Measurements from ENCODE around the gene E2F1.

E2F1 gene

DNA sequence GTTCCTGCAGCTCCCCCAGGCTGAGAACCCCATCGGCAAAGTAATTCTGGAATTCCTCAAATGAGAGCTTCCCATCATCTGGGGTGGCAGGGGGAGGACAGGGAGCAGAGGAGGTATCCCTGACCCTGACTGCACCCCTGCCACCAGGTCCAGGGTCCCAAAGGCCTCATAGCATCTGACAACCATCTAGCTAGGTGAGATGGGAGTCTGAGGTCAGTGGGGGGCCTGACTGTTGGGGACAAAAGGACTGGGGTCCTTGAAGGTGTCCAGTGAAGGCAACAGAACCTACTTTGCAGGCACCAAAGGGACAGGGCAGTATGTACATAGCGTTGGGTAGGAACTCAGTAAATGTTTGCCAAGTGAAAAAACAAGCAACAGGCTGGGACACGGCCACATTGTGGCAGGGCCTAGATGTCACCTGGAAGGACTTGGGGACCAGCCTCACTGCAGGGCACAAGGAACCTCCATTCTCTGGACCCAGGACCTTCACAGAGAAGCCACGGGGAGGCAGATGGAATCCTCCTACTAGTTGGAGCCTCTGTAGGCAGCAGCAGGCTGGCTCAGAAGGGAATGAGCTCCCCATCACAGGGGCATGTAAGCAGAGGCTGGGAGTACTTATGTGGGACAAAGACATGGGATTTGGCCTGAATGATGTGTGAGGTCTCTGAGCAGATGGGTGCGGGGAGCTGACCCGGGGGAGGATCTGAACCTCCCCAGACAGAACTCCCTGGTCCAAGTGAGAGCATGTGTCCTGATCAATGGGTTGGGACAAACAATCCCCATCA, 15.3 kb downstream of the E2F1 start:
- DNase-seq = no peak

DNA sequence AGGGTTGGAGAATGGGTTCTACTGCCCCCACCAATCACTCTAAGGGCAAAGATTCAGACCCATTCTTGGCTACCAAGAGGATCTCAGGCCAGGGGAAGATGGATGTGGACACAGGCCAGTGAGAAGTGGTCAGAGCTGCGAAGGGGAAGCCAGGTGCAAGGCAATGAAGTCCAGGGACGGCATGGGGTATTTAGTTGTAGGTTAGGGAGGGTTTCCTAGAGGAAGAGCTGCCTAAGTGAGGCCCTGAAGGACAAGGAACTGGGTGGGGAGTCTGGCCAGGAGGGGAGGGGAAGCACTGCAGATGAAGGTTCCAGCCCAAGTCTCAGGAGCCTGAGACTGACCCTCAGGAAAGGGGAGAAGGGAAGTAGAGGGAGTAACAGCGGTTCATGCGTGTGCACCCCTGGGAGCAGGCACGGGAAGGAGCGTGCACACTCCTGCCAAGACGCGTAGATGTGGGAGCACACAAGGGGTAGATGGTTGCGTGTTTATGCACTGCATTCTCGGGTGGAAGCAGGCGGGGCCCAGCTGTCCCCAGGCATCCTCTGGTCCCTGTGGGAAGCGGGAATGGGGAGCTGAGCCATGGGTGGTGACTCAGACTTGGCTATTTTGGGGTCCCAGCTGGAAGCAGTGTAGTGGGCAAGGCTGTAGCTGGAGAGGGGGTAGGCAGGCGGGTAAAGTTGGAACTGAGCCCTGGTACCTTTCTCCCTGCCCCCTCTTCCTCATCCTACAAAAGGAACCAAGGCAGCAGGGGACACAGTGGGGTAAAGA, 16.1 kb downstream of the E2F1 start:
- no peak for DNase-seq

DNA sequence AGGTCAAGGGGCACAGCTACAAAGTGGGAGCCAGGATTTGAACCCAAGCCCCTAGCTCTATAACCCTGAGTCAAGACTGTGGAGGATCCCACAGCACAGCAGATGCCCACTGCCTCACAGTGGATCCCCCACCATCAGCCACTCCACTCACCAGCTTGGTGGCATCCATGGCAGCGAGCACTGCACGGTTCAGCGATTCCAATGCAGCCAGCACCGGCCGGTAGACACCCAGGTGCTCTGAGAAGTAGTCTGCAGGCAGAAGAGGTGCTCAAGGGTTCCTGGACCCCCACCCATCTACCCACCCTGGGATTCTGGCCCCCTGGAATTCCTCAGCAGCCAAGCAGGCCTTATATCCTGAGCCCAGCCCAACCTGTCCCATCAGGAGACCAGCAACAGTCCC, 17.0 kb downstream of the E2F1 start:
- no peak for DNase-seq

DNA sequence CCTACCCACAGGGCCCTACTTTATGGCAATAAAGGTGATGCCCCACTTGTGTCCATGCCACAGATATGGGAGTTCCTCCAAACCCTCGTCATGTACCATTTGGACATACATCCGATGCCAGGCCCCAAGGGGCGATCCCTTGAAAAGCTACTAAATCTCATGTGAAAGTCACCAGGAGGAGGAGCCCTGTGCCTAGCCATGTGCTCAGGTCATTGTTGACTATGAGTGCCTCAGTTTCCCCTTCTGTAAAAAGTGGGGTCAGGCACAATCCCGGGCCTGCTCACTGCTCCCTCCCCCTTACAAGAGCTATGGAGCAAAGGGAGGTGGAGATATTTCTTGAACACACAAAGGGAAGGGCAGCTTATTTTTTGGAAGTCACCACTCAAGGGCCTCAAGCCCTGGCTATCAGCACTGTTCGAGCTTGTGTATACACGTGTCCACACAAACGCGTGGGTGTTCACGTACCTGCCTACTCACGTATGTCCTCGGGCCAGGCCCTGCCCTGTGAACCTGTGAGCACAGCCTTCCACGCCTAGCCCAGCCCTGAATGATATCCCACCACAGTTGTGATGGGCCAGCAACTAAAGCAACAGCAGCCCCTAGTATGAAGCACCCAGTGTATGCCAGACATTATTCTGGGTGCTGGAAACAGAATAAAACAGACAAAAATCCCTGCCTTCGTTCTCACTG, 17.6 kb downstream of the E2F1 start:
- no peak for DNase-seq

DNA sequence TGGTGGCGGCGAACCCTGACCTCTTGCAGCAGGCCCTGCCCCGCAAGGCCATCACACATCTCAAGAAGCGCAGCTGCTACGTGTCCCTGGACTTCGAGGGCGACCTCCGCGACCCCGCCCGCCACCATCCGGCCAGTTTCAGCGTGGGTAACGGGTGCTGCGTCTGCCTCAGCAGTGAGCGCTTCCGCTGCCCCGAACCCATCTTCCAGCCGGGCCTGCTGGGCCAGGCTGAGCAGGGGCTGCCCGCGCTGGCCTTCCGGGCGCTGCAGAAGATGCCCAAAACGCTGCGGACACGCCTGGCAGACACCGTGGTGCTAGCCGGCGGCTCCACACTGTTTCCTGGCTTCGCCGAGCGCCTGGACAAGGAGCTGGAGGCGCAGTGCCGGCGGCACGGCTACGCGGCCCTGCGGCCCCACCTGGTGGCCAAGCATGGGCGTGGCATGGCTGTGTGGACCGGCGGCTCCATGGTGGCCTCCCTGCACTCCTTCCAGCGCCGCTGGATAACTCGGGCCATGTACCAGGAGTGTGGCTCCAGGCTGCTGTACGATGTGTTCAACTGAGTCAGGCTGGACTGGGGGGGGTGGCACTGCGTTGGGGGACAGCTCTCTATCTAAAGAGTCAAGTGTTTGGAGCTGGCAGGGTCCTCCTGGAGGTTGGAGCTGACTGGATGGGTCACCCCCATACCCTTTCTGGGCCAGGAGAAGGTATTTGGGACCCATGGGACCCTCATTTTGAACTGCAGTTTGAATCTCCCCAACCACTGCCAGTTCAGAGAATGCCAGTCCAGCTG, 18.3 kb downstream of the E2F1 start:
- peak; percentile 27 to 86 for DNase-seq

DNA sequence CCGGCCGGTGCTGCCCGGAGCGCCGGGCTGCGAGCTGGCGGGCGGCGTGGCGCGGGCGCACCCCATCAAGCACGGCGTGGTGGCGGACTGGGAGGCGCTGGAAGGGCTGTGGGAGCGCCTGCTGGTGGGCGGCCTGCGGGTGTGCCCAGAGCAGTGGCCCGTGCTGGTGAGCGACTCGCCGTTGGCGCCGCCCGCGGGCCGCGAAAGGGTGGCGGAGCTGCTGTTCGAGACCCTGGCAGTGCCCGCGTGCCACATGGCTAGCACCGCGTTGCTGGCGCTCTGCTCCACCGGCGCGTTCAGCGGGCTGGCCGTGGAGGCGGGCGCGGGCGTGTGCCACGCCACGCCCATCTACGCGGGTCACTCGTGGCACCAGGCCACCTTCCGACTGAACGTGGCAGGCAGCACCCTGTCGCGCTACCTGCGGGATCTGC, 18.9 kb downstream of the E2F1 start:
- peak in 1 of 2 experiments; percentile 65 for DNase-seq

DNA sequence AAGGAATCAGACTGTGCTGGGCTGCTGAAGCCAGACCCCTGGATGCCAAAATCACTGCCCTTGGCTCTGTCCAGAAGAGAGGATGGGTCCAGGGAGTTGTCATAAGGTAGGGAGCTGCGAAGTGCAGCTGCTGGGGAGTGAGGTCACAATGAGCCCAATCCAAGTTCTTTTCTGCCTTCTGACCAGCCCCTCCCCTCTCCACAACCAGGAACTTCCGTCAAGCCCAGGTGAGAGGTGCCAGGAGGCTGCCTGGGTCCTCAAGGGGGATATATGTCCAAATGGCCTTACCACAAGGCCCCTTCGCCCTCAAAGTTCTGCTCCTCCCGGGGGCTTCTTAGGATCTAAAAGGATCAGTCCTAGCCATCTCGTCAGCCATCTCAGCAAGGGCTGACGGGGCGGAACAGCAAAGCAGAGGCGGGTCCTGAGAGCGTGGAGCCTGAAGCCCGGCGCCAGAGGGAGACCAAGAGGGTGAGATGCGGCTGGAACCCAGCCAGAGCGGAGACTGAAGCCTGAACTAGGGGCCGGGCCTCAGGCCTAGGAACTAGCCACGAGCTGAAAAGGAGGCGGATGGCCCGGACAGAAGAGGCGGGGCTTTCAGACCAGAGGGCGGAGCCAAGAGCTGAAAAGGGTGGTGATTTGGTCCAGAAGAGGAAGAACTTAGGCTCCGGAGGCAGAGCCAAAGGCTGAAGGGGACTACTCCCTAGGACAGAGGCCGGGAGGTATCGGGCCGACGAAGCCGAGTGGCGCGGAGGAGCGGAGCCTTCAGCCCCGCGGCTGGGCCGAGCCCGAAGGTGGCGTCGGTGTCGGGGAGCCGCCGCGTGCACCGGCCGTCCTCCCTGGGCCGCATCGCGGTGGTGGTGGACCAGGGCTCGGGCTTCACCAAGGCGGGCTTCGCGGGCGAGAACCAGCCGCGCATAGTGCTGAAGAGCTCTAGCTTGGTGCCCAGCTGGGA, 19.6 kb downstream of the E2F1 start, which contains the start of gene ACTL10:
ACTL10 (plus strand) TSS at position 651 of the 952 bp plus-strand sequence. CDS start 555 bp downstream, outside the sequence.
- peak; percentile 83 to 92 for DNase-seq

DNA sequence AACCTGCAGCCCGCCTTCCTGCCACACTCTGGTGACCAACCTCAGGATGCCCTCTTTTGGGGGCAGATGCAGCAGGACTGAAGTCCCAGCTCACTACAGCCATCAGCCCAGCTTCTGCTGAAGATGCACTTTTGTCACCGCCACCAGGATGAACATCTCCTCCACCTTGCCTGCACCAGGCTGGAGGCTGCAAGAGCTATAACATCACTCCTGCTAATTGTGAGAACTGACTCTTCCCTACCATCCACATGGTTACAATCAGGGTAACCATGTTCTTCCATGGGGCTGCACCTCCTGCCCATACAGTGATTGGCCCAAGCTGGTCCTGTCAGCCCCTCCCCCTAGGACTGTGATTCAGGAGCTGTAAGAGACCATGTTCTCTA, 21.4 kb downstream of the E2F1 start:
- DNase-seq = no peak

DNA sequence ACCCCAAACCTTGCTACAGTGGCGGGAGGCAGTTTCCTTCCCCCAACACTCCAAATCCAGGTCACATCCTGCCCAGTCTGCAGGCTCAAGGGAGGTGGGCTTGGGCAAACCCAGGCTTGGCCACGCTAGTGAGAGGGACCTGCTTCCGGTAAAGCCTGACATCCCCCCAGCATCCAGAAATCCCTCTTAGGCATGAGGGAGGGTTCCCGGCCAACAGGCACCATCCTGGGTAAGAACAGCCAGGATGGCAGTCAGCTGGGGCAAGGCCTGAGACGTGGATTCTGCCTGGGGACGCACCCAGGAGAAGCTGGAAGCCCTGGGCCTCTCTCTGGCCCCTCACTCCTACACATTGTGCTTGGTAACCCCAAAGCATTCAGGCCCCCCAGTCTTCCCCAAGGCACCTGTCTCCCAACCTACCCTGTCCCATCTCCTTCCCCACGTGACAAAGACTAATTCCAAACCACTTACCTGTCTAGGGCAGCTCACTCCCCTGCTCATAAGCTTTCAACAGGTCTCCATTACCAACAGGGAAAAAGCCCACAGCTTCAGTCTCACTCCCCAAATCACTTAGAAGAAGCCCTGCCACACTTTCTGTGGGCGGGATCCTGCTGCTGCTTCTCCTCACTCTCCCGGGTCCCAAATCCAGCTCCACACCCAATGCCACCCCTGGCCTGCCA, 22.0 kb downstream of the E2F1 start:
- DNase-seq = no peak

DNA sequence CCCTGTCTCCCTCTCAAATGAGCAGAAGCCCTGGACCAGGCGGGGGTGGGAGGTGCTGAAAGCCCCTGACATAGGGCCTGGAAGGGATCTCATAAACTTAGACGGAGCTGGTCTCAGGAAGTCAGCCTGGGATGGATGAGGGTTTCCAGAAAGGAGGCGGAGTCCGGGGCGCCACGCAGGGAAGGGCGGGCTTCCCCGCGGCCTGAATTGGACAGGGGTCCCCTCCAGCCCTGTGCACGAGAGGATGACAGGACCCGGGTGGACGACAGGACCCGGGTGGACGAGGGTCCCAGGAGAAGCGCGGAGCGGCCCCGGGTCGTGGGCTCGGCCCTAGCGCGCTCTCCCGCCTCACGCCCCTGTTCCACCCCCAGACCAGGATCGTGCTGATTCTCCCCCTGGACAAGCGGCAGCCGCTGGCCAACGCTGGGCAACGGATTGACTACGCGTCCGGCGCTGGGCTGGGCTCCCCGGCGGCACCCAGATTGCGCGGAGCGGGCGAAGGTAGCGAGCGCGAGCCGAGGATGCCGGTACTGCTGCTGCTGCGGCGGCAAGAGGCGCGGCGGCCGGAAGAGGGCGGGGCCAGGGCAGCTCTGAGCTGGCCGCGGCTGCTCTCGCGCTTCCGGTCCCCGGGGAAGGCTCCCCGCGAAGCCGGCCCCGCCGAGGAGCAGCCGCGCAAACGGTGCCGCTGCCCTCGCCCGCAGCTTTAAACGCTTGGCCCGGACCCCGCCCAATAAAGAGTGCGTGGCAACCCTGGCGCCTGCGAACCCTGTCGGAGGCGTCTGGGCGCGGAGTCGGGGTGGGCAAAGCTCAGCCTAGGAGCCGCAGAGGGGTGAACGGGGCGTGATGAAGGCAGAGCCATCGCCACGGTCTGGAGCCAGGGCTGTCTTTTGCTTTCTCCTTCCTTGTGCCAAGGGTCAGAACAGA, 22.8 kb downstream of the E2F1 start:
- DNase-seq = peak; percentile 38 to 93

DNA sequence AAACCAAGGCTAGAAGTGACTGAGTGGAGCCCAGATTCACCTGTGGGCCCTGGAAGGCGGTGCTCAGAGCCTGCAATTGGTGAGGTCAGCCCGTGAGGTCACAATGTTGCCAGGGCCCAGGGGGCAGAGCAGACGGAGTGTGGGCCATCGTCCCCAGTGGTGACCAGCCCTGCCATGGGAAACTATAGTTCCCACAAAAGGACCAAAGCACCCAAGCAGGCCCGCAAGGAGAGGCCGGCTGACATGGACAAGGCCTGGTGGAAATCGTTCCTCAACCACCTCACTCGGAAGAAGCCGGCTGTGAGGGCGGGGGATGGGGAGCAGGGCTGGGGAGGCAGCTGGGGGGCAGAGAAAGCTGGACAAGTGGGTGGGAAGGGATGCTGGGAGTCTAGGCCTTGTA, 24.0 kb downstream of the E2F1 start, which contains the start of gene C20orf144:
C20orf144 (plus strand) TSS at position 156 of the 400 bp plus-strand sequence; CDS start at position 175, 19 bp downstream.
- DNase-seq = no peak

DNA sequence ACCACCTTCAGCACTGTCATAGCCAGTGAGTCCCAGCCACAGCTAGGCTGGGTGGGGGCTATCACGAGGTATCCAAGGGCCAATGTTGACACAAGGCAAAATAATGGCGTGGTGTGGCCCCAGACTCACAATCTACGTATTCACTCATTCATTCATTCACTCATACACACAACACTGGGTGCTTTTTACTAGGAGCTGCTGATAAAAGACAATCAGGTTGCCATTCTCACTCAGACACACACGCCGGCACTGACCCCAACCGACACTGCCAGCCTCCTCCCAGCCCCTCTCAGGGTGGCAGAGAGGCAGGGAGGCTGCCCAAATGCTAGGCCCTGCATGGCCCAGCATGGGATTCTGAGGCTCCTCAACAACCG, 25.5 kb downstream of the E2F1 start:
- no peak for DNase-seq

DNA sequence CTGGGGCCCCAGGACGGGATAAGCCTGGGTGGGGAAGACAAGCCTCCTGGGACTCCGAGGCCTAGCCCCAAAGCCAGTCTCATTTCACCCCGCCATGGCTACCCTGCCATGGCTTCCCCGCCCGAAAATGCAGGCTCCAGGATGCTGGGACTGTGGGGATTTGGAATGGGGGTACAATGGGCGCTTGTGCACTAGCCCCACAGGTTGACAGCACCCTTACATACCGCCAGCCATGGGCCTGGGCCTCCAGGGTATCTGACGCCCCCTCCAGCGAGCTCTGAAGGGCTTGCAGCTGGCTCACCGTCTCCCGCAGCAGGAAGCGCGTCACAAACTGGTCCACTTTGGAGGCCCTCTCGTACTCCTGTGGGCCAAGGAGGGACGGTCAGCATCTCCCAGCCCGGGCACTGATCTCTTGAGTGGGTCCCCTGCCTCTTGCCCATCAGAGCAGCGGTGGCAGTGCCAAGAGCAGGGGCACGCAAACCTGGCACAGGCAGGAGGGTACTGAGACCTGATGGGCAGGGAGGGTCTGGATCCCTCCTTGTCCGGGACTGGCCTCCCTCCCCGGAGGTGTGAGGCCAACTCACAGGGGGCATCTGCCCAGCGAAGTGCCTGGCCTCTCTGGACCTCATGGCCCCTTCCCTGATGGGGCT, 26.0 kb downstream of the E2F1 start:
- DNase-seq = no peak

DNA sequence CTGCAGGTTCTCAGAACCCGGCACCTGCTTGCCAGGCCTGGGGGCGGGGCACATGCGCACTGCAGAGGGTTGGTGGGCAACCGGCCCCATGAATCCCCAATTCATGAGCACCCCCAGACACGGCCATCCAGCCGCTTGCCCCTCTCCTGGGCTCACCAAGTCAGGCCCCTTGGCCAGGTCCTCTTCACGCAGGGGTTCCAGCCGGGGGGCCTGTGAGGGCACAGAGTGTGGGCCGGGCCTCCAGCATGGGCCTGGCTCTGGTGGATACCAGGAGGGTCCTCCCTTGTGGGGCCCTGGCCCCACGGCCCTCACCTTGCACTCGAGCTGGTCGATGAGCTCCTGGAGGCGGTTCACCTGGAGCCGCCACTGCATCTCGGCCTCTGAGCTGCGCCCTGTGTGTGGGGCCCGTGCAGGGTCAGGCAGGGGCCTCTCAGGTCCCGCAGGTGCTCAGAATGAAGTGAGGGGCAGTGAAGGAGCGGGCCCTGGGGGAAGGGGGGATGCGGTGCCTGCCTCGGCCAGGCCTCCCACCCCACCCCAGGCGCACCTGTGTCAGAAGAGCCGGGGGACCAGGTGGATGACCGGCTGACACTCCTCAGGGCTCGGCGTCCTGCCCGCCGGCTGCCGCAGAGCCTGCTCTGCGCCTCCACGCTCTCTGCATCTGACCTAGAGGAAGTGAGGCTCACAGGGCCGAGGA, 26.7 kb downstream of the E2F1 start:
- DNase-seq = no peak

DNA sequence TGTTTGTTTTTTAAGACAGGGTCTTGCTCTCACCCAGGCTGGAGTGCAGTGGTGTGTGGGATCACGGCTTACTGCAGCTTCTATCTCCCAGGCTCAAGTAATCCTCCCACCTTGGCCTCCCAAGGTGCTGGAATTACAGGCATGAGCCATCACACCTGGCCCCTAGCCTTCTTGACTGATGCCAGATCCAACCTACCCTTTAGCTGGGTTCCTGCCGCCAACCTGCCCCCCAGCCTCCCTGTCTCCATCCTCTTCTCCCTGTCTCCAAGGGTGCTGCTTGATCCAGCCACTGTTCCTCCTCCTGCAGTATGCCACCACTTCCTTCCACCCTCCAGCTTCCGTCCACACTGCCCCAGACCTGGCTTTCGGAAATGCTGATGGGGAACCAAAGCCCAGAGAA, 27.3 kb downstream of the E2F1 start:
- no peak for DNase-seq

DNA sequence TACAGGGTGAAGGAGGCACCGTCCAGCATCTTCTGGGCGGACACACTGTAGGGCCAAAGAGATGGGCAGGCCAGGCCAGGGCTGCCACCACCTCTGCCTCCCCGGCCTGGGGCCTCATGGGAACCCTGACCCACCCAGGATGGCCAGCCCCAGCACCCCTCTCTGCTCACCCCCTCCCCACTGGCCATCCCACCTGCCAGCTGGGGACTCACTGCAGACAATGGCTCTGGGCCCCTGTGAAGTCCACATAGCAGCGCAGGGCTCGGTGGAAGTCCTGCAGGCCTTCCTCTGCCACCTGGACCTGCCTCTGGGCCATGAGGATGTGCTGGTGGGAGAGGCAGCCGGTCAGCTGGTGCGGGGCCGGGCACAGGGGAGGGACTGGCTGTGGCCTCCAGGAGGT, 27.7 kb downstream of the E2F1 start:
- DNase-seq = no peak

DNA sequence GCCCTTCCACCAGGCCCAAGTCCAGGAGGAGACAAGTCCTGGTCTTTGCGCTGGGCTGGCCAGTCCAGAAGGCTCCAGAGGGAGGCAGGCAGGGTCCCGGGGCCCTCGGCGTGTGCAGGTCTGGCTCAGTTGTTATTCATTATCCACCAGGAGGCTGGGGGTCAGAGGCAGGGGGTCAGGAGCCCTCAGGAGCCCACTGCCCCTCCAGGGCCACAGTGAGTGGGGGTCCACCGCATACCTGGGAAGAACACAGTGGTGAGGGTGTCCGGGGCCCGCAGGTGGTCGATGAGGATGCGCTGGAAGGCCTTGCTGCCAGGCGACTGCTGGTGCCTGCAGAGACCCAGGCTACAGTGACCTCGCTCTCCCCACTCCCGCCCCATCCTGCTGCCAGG, 28.5 kb downstream of the E2F1 start:
- no peak for DNase-seq

Data from NCI-H526 (cell line).